Stimulated activated CD4-positive, alpha-beta T cell treated with anti-CD3 and anti-CD28 coated beads, Interleukin-2, amount 100 ng/mL, for 48 hours (primary cell): ENCODE results near the gene SELENON.

Experiments
- DNase-seq, 2 donors: peaks; one replicate each; pipeline ENCODE4 v3.0.0-alpha.2; 2020

The SELENON gene

DNA sequence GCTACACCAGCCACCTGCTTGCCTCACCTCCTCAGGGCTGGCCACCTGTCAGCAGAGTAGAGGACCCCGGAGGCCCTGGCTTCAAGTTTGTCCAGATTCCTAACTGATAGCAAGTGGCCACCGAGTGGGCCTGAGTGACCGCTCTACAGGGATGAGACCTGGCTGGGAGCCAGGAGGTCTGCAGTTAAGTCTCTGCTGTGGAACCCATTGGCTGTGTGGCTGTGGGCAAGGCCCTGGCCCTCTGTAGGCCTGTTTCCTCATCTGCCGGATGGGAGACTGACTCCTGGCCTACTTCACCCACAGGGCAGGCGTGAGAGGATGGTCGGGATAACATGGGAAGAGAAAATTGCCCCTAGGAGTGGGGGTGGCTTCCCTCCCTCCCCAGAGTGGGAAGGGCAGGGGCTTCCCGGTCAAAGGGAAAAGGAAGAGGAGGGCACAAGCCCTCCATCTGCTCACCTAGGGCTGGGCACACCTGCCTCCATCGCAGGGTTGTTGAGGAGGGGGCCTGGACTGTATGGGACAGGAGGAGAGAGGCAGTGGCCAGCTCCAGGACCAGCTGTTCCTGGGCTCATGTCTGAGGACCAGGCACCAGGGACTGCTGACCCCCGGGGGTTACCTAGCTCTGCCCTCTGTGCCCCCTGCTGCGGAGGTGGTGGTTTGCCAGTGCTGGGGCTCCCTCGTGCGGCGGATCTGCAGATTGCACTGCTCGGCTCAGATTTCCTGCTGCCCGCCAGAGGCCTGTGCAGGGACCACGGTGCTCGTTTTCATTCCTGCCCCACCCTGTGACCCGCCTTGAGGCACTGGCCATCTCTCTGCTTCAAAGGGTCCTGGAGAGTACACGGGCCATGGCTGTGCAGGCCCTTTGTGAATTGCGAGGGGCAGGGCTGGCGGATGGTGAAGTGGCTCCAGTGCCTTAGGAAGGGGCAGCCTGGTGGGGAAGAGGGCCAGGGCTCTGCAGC, 10.6 kb downstream of the SELENON start:
- DNase-seq: peak; percentile 80 to 81

- DNase-seq: no peak
Observed at GRCh38 chr1:25811384-25812082, 11.5 kb downstream of the SELENON start.

DNA sequence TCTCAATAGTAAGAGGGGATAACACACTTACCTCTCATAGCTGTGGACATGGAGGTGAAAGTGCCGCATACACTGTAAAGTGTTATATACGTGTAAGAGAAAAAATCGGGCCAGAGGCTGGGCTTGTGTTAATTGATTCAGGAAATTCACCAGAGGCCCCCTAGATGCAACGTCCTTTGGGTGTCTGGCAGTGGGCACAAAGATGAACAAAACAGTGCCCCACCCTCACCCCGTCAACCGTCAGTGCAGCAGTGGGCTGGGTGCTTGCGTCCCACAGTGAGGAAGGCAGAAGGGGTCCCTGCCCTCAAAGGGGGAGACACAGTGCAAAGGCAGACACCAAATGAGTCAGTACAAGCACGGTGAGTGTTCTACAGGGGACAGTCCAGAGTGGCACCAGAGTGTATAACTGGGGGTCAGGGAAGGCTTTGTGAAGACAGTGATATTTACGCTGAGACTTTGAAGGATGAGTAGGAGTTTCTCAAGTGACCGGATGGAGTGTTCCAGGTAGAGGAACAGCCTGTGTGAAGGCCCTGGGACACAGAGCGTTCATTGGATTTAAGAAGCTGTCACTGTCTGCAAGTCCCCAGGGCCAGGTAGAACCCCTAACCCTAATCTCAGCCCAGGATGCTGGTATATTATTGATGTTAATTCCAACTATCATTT, 13.2 kb downstream of the SELENON start:
- no peak for DNase-seq

DNA sequence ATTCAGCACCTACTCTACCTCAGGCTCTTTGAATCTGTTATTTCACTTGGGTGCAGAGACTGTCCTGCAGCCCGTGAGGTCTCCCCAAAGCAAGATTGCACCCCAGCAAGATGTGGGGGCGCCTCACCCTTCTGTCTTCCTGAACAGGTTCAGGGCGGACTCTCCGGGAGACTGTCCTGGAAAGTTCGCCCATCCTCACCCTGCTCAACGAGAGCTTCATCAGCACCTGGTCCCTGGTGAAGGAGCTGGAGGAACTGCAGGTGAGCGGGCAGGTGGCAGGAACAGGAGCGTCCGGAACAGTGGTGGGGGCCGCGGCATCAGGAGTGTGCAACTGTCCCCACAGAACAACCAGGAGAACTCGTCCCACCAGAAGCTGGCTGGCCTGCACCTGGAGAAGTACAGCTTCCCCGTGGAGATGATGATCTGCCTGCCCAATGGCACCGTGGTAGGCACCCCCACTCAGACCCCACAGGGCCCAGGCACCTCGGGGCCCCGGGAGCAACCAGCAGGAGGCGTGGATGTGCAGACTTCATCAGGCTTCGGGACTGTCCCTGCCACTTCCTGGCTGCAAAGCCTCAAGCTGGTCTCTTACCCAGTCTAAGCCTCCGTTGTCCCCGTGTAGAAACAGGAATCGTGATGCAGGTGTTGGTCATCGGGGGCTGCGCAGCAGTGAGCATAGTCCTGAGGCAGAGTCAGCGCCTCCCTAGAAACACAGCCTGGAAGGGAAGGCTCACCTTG, 13.9 kb downstream of the SELENON start:
- DNase-seq: no peak

GRCh38 chr1:25814549-25815087, 14.6 kb downstream of the SELENON start:
- DNase-seq: no peak

- DNase-seq: no peak
Observed at GRCh38 chr1:25815208-25816111, 15.5 kb downstream of the SELENON start.

DNA sequence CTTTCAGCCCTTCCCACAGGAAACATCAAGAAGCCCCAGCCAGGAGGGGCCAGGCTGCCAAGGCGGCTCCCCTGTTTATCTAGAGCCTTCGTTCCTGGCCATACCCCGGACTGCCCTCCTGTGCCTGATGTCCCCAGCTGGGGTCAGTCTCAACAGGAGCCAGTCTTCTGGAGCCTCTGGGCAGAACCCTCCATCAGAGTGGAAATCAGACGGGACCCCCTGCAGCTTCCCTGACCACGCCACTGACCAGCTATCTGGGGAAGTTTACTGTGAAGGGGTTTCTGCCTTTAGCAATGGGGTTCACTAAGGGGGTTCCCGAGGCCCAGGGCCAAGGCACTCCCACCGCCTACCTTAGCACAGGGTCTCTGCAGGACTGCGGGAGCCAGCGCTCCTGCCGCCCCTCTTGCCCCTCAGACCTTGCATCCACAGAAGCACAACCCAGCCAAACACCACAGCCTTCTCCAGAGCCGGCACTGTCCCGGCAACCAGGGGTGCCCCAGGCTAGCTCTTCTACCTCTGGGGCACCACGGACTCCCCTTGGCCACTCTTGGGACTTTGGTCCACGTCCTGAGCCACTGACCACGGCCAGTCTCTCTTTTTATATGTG, 16.2 kb downstream of the SELENON start:
- no peak for DNase-seq

DNA sequence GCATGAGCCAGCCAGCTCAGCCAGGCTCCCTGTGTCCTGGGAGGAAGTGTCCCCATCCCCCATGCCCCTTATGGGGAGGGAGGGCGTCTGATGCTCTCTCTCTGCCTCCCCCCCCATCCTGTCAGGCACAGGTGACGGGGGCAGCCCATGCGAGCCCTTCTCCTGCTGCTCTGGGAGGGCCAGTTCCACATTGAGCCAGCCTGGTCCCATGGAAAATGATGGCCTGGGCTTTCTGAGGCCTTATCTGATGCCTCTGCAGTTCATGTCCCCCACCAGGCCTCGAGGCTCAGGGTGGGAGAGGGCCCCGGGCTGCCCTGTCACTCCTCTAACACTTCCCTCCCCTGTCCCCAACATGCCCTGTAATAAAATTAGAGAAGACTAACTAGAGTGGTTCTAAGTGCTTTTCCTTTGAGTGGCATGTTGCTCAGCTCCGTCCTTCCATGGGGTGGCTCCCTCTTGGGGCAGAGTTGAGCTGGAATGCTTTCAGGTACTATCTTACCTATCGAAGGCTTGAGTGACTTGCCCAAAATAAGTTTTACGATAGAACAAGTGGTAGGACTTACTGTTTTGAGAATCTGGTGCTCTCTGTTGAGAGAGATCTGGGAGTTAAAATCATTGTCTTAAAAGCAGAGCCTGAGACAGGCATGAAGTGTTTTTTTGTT, 18.0 kb downstream of the SELENON start:
- no peak for DNase-seq

DNA sequence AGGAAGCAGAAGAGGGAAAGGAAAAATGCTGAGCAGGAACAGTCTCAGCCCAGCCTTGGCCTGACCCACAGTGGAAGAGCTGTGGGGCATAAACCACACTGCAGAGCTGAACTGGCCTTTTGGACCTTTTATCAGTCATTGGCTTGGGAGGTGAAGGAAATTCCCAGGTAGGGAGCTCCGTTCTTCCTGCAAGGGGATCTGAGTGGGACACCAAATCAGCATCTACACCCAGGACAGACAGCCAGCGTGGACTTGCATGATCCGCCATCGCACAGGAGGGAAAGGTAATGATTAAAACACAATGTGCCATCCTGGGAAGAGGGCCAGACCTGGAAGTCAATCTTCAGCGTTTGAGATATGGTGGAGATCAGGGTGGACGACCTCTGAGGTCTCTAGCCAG, 18.6 kb downstream of the SELENON start:
- no peak for DNase-seq

GRCh38 chr1:25819491-25820246, 19.7 kb downstream of the SELENON start, which contains the start of gene MTFR1L:
MTFR1L (plus strand) TSS chr1:25819954; CDS start chr1:25823105, 3,151 bp downstream.
- DNase-seq: peak; percentile 90

DNA sequence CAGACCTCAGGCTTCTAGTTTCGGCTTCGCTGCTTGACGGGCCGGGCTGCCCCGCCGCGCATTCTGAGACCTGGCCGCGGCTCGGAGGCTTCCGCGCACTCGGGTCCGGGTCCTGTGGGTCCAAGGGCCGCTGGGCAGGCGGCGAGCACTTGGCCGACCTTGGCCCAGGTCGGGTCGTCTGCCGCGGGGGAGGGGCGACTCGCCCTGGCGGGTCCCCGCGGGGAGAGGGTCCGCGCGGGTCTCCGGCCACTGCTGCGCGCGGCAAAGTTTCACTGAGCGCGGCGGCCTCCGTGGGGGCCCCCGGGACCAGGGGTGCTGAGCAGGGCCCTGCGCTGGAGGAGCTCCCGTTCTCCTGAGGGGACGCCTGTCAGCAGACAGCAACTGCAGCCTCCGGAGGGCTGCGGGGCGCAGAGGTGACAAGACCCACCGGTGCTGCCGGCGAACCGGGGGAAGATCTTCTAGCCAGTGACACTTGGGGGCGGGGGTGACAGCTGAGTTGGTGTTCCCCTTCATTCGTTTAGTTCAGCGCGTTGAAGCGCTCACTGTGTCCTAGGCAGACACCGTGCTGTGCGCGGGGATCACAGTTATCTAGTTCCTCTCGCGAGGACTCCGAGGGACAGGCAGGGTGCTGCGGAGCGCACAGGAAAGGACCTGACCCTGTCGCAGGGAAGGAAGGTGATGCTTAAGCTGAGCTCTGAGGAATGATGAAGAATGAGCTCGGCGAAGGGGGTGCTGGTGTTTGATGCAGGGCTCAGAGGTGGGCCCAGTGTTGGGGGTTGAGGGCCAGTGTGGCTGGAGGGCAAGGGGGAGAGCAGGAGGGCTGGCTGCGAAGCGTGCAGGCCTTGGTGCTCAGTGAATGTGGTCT, 20.5 kb downstream of the SELENON start:
- DNase-seq: peak in 1 of 2 donors; percentile 59

DNA sequence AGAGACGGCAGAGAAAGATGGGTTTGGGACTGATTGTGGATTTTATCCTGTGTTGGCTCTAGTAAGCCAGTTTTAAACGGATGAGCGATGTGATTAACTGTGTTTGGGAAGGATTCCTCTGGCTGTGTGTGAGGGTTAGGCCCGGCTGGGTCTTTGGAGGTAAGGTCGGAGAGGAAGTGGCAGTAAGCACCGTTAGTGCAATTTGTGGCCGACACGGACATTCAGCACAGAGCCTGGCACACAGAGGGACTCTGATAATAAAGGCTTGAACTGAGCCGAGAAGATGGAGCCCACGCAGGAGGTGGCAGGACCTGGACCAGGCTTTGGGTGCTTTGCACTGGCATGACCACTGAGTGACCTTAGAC, 21.1 kb downstream of the SELENON start:
- no peak for DNase-seq

DNA sequence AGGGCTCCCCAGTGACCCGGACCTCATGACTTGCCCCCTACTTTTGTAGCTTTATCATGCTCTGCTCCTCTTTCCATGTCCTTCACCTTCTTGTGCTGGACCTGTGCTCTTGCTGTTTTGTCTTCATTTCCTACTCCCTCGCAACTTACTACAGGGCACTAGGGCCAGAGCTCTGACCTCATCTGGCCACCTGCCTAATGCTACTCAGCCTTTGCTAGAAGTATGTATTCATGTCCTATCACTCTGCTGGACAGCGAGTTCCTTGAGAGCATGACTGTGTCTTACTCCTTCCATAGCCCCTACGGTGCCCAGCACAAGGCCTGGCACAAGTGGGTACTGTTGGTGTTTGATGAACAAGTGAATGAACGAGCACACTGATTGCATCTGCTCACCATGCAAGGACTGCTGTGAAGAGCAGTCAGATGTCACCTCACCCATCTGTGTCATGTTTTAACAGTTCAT, 21.7 kb downstream of the SELENON start:
- DNase-seq: no peak

- DNase-seq: no peak
Observed at GRCh38 chr1:25825605-25826004, 25.6 kb downstream of the SELENON start.

DNA sequence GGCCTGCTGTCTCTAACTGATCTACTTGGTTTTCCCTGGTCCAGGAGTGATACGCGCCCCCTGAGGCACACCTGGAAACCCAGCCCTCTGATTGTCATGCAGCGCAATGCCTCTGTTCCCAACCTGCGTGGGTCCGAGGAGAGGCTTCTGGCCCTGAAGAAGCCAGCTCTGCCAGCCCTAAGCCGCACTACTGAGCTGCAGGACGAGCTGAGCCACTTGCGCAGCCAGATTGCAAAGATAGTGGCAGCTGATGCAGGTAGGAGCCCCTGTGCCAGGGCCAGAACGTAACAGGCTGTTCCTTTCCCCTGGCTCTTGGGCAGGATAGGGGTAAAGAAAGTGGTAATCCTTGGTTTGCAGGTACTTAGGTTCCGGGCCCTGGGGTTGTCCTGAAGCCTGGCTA, 26.6 kb downstream of the SELENON start:
- DNase-seq: no peak

DNA sequence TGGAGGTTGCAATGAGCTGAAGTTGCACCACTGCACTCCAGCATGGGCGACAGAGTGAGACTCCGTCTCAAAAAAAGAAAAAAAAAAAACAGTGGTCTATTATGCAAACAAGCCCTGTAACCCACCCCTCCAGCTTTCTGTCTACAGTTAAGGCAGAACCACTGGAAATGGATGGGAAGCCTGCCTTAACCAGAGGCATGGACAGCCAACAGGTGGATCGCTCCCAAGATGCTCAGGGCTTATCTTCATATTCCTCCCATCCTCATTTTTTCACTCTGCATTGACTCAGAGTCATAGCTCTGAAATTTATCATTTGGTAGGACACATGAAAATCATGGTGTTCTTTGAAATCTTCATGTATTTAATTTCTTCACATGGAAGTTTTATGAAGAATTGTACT, 28.5 kb downstream of the SELENON start:
- DNase-seq: no peak

GRCh38 chr1:25829046-25829445, 29.1 kb downstream of the SELENON start:
- DNase-seq: no peak

- no peak for DNase-seq
Observed at GRCh38 chr1:25831569-25832196, 31.7 kb downstream of the SELENON start.
